GM19455 (cell line): ENCODE results near the gene GTSE1.

ENCODE experiments used
- ATAC-seq: cut with Tn5 transposase; IDR thresholded peaks from one replicate; pipeline ENCODE4 v1.9.1; 2021; ENCODE audit not compliant: unreplicated experiment

The GTSE1 gene

DNA sequence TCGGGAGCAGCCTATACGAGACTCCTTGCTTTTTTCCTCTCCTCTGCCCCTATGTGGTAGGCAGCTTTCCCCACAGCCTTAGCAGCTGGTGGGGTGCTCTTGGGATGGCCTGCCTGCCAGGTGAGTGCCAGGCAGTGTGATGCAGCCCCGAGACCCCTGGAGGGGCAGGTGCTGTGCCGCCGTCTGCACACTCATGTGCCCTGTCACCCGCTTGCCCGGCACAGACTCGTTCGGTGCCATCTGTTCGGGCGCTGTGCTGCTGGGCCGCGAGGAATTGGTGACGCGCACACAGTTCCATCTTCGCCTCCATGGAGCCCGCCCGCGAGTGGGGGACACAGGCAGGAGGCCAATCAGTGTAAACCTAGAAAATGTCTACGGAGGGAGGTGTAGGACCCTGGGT lies 54.0 kb downstream of the GTSE1 start:
- ATAC-seq = no peak

DNA sequence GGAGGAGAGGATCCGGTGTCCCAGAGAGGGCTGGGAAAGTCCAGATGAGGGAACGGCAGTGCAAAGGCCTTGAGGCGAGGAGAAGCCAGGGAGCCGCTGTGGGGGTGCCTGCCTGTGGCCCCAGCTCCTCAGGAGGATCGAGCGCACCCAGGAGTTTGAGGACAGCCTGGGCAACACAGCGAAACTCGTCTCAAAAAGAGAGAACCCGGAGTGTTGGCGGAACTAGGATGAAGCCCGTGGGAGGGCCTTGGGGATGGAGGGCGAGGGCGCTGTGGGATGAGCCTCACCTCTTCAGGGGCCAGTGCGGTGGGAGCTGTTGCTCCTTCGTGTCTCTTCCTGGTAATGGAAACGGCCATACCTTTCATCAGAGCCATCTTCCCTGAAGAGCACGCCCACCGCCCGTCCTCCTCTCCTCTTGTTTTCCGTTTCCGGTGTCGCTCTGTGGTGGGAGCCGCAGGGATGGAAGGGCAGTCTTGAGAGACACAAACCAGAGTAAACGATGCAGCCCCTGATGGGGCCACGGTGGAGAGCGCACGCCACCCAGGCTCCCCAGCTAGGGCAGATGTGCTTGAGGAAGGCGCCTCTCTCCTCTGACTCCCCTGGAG lies 54.6 kb downstream of the GTSE1 start:
- ATAC-seq = no peak

DNA sequence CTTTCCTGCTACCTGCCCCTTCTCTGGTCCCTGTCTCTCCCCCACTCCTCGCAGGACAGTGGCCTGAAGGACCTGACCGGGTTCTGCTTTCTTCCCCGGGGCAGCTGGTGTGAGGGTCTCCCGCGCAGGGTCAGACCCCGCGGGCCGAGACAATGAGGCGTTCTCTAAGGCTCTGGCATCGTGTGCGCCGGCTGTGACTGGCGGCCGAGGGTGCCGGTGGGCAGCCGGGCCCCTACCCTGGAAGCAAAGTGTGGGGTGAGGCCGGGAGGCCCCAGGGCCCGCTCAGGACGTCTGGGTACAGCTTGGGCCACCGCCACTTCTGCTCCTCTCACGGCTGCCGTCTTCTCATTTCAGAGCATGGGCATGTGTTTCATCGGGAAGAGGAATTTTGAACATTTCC lies 55.1 kb downstream of the GTSE1 start:
- ATAC-seq = no peak

DNA sequence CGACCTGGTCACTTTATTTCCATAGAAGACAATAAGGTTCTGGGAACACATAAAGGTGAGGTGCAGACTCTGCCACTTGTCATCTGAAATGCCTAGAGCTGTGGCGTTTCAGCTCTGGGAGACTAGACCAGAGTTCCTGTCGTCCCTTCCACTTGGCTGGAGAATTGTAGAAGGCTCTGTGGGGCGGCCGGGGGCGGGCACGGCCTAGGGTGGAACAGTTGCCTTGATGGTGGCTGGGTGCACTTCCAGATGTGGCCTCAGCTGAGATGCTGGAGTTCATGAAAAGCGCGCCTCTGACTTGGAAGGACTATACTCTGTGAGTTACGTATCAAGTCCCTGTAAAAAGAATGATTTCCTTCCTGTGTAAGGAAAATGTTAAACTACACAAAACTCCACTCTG lies 55.6 kb downstream of the GTSE1 start:
- no peak for ATAC-seq

DNA sequence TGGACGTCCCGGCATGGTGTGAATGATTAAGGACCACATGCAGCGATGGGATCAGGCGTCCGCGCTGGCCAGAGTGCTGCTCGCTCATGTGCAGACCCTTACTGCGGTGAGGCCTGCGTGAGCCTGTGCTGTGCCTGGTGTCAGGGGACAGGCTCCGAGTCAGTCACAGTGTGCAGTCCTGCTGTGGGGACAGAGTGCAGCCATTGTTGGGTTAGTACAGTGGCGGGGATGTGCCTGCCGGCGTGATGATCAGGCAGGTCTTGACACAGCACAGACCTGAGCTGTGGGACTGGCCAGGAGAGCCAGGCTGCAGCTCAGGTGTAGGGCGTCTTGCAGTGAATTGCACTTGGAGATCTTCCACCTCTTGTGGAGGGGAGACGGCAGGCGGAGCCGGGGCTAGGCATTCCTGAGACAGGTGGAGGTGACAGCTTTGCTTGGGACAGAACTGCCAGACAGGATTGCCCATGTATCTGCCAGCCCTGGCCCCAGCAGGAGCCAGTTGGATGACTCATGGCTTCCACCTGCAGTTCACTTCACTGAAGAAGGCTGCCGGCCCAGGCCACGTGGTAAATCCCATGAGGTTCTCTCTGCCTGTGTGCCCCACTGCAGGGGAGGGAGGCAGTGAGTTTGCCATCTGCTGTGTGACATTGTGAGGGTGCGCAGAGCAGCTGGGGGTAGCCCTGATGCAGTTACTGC lies 56.2 kb downstream of the GTSE1 start:
- no peak for ATAC-seq

DNA sequence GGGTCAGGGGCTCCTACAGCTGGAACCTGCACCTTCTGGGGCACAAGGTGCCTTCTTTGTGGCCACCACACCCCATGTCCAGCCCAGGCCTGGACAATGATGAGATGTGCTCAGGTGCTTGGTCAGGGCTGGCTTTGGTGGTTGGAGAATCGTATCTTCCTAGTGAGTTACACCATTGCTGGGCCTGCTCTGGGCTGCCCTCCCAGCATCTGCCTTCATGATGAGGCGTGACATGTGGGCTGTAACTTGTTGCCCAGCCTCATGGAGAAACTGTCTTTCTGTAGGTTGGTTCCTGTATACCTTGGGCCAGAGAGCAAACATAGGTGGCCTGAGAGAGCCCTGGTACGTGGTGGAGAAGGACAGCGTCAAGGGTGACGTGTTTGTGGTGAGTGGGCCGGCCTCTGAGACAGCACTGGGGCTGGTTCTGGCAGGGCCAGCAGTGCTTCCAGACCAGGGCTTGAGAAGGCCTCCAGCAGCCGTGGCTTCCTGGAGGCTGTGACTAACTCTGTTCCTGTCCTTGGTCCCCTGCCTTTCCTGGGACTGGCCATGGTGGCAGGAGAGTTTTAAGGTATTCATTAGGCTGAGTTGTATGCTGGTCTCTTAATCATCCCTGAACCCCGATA lies 56.9 kb downstream of the GTSE1 start:
- ATAC-seq = no peak

DNA sequence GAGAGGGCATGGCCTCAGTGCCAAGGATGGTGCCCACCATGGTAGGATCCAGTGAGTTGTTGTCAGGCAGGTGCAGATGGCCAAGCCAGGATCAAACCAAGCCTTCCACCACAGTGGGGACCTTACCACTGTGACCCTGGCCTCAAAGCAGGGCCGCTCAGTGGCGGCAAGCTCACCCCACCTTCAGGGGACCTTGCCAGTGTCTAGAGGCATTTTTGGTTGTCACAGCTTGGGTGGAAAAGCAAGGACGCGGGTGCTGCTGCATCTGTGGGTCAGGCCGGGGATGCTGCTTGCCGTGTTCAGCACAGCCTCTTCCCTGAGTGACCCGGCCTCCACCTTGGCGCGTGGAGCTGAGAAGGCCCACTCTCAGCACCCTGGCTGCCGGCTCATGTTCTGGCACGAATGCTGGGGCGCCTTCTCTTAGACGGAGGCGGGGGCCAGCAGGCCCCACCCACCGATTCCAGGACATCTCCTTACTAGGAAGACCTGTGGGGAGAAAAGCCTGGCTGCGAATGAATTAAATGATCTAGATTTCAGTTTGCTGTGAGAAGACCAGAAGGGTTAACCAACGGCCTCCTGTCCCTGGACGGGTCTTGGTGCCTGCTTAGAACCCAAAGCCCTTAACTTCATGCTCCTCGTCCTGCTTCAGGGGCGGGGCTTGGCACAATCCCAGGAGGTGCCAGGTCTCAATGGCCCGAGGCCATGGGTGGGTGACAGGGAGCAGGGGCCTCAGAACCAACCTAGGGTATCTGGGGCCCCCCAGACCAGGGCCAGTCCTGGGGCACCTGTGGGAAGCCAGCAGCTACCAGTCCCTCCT lies 57.7 kb downstream of the GTSE1 start:
- ATAC-seq = no peak

DNA sequence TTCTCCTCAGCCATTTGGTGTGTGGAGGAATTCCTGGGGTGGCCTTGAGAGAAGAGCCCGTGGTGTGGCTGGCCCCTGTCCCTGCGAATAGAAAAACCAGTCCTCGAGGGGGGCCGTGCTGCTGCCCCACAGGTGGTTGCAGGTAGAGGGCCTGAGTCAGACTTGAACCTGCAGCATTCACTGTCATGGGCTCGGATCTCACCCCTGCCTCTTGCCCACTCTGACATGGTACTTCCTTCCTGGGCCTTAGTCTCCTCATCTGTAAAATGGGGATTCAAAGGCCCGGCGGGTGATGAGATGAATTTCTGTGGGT lies 58.3 kb downstream of the GTSE1 start:
- no peak for ATAC-seq

DNA sequence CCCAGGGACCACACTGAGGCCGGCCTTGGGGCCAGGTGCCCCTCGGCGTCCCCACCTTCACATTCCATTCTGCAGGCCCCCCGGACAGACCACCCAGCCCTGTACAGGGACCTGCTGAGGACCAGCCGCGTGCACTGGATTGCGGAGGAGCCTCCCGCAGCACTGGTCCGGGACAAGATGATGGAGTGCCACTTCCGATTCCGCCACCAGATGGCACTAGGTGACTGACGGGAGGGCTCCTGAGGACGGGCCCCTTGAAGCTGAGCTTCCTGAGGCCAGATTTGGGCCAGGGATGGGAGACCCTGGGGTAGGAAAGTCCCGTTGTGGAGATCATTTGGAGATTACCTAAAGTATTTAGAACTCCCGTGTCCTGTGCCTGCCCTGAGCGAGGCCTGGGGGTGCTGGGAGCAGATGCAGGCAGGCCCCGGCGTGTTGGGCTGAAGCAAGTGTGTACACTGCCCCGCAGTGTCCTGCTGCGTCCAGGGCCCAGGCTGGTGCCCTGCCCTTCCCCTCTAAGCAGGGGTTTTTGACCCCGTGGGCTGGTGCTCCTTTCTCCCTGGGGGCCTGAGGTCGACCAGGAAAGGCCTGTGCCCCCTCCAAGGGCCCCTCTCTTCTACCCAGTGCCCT lies 58.8 kb downstream of the GTSE1 start:
- ATAC-seq = no peak

DNA sequence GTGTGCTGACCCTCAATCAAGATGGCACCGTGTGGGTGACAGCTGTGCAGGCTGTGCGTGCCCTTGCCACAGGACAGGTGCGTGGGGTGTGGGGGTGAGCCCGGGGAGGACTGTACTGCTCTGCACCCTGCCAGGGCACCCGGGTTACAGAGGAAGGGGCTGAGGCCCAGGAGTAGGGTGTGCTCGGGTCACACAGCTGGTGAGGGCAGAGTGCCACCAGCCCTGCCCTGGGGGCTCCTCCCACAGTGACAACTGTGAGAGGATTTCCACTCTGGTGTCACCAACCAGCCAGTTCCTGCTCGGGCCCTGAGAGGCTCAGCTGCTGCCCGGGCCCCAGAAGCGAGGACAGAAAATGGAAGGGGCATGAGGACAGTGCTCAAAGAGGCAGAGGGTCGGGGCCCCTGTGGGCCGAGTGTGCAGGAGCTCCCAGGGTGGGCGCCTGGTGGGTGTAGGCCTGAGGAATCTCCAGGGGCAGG lies 59.4 kb downstream of the GTSE1 start:
- no peak for ATAC-seq

DNA sequence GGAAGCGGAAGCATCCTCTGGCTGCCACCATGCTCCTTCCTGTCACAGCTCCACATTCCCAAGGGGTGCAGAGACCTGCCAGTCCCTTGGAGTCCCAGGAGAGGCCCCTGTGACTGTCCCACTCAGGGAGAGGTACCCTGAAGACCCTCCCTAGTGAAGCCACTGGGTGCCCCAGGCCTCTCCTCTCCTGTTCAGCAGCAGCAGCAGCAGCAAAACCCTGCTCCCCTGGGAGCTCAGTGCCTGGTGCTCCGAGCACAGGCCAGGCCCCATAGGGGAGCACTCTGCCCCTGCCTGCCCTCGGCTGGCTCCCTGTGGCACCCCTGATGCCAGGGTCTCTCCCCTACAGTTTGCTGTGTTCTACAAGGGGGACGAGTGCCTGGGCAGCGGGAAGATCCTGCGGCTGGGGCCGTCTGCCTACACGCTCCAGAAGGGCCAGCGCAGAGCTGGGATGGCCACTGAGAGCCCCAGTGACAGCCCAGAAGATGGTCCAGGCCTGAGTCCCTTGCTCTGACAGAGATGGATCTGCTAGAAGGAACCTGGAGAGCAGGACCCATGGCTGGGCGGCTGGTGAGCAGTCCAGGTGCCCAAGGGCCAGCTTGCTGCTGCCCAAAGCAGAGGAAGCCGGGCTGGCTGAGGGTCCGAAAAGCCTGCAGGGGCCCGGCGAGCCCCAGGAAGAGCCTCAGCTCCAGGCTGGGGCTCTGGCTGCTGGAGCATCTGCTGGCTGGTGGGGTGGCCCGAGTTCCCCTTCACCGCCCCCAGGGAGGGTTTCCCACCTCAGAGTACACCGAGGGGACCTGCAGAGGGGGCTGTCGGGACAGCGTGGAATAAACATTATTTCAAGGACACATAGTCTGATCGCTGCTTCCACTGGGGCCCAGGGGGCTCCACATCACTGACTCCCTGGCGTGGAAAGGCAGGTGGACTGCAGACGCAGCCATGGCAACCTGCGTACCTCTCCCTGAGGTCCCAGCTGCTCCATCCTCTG lies 60.1 kb downstream of the GTSE1 start:
- no peak for ATAC-seq

DNA sequence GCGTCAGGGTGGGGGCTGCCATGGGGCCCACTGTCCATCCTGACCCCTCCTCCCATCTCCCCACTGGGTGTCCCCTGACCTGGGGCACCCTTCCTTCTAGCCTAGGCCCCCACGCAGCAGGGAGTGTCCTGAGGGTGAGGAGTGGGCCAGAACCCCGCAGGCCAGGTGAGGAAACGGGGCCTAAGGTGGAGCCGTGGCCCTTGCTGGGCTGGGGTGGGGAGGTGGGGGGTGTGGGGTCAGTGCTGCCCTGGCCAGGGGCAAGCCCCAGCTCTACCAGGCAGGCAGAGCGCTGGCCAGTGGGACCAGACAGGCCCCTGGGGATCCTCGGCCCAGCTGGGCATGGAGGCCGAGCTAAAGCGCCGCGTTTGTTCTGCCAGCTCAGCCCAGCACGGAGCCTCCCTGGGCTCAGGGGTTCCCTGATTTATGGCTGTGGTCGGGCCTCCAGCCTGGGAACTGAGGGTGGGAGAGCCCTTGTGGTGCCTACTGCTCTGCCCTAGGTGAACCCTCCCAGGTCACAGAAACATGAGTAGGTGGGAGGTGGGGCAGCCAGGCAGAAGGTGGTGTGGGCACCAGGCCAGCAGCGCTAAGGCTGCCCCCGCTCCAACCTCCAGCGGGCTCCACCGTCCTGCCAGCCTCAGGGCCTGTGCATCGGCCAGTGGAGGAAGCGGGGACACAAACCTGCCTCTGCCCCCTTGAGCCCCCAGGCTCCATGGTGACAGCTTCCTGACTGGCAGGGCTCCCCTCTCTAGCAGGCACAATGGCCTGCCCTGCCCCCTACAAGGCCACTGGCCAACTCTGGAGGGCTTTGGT lies 61.2 kb downstream of the GTSE1 start:
- ATAC-seq = no peak

DNA sequence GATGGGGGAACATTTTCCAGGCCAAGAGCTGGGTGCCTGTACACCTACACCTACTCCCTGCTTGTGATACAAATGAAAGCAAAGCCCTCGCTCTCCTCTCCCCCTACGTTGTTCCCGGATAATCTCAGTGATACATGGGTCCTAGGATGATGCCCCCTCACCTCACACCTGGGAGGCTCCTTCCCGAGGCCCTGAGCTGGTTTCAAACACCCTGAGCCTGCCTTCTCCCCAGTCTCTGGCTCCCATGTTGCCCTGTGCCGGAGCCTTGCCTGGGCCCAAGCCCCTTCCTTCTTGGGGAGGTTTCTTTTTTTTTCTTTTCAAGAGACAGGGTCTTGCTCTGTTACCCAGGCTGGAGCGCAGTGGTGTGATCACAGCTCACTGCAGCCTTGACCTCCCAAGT lies 62.1 kb downstream of the GTSE1 start:
- no peak for ATAC-seq

DNA sequence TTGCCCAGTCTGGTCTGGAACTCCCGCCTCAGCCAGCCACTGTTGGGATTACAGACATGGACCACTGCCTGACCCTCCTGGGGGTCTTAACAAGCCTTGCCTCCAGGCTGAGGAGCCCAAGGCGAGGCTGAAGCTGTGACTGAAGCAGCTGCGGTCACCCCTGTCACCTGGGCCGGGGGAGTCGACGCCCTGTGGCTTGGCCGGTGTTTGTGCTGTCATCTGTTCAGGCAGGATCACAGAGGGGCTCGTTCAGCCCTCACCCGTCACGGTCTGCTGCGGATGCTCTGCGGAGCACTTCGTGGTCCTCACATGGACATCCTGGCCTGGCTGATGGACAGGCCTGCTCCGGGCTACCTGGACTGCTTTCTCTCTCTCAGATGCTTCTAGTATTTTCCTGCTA lies 62.7 kb downstream of the GTSE1 start:
- ATAC-seq = no peak

DNA sequence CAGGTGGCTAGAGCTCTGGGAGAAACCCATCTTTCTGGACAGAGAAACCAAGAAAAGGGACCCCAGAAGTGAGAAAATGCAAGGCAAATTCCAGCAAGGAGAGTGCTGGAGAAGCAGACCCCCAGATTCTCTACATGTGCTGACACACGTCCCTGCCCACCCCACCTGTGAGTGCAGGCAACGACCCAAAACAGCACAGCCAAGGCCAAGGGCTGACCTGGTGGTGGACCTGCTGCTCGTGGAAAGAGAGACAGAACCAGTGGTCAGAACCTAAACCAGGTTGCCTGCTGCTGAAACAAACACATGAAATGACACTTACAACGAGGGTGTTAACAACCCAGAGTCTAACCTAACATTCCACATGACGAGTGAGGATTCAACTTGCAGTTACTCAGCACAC lies 63.4 kb downstream of the GTSE1 start:
- ATAC-seq = no peak

DNA sequence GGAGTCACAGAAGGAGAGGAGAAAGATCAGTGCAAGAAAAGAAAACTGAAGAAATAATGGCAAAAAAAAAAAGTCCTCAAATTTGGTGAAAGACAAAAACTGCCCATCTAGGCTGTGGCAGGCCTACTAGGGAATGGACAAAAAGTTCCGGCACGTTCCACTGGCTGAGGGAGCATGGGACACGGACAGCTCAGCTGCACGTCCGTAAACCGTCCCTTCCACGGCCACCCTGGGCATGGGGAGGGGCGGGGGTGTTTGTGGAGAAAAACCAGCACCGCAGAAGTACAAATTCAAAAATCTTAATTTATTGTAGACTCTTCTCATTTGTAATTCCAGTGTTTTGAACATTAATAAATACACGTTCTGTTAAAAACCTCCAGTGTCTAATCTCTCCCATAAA lies 64.2 kb downstream of the GTSE1 start:
- ATAC-seq = no peak

DNA sequence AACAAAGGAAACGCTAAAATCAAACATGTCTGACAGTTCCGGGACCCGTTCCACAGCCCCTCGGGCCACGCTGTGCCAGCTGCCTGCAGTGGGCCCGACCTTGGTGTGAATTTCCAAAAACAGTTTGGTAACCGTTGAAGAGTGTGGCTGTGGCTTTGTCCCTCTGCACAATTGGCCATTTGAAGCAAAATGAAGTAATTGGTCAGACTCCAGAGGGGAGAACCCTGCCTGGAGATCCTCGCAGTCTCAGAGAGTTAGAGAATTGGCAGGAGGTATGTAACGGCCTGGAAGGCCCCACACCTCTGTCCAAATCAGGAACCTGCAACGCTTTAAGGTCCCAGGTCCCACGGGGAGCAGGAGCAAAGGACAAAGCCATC lies 65.1 kb downstream of the GTSE1 start:
- no peak for ATAC-seq

DNA sequence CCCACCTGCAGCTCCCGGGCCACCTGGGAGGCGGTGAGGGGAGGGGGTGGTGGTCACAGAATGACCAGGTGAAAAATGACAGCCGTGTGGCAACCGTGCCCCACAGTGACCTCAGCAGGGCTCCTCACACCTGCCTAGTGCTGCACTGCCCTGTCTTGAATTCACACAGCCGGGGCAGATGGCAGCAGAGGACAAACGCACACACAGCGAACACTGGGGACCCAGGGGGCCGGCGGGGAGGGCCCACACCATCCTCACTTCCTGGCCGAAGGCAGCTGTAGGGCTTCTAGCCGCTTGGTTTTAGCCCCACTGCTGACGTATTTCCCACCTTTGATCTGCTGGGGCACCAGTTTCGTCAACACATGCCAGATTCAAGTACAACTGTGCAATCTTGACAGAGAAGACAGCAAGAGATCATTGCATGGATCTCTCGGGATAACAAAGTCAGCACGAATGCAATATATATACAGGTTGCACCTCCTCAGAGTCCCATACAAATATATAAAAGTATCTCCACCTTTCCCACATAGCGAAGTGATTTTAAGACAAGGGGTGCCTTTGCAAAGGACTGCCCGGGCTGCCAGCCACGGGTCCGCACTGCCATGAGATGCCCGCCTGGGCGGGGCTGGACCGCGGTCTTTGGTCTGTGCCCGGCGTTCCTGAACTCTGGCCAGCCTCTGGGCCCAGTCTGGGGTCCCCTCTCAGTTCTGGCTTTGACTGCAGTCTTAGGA lies 65.7 kb downstream of the GTSE1 start:
- ATAC-seq = no peak
